ENCODE data around the gene PRKD1. TPM values are rescaled to one million over a fixed set of nuclear protein-coding genes. Genes with fewer than 3 reads are reported as not detected.
"Not testable (repeated sequence)": the region's sequence is repeated elsewhere in the genome, so short reads cannot be mapped to it uniquely, and the experiment has no call there.

Gene PRKD1
- total and polyA plus RNA-seq, 3 donors from 2014 or later = 29.9 to 82.9 (median 67.2) TPM

GRCh38 chr14:29734732-29735131 is 192.9 kb downstream of the PRKD1 start:
- H3K4me1 ChIP-seq = no peaks in the 10 kb centered on the region
- intact Hi-C loops (cut with DNase I; ENCODE audit: low total_unique reads) = no loop called here
- no peak overlapping the region for H3K4me3 ChIP-seq
- no peak overlapping the region for H3K27ac ChIP-seq
- no peaks in the 10 kb centered on the region for H3K9me3 ChIP-seq
- TF ChIP-seq POLR2A (IDR thresholded peaks at IDR 0.05) (no peak), CTCF (IDR thresholded peaks at IDR 0.05) (no peak)
- H3K27me3 ChIP-seq = no peaks in the 10 kb centered on the region
- 44 to 95% methylated on average over 1 of the region's 1 CpG for WGBS, 2 donors
- H3K36me3 ChIP-seq (ENCODE audit: low read depth, missing control alignments) = no peaks in the 10 kb centered on the region
- no peak for DNase-seq

DNA sequence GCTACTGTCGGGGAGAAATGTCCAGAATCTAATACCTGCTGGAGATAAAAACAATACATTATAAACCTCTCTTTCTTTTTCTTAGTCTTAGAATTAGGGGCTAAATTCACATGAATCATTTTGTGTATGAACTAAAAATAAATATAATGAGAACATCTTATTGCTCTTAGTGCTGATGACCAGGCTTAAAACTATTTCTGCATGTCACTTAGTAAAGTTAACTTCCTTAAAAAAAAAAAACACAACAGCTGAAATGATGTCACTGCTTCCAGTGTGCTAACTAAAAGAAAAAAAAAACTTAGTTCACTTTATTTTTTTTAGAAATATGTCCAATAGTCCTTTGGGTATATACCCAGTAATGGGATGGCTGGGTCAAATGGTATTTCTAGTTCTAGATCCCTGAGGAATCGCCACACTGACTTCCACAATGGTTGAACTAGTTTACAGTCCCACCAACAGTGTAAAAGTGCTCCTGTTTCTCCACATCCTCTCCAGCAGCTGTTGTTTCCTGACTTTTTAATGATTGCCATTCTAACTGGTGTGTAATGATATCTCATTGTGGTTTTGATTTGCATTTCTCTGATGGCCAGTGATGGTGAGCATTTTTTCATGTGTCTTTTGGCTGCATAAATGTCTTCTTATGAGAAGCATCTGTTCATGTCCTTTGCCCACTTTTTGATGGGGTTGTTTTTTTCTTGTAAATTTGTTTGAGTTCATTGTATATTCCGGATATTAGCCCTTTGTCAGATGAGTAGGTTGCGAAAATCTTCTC is 200.9 kb downstream of the PRKD1 start:
- H3K9me3 ChIP-seq; H3K4me1 ChIP-seq; H3K36me3 ChIP-seq (ENCODE audit: low read depth, missing control alignments); H3K27ac ChIP-seq; DNase-seq; H3K27me3 ChIP-seq; H3K4me3 ChIP-seq; intact Hi-C loops (cut with DNase I; ENCODE audit: low total_unique reads): not testable (repeated sequence)
- WGBS, 2 donors = 92 to 95% methylated on average over 4 of the region's 4 CpGs

- intact Hi-C loops (cut with DNase I; ENCODE audit: low total_unique reads) = no loop called here
- no peak overlapping the region for H3K27ac ChIP-seq
- no peaks in the 10 kb centered on the region for H3K36me3 ChIP-seq (ENCODE audit: low read depth, missing control alignments)
- no peaks in the 10 kb centered on the region for H3K9me3 ChIP-seq
- no peaks in the 10 kb centered on the region for H3K27me3 ChIP-seq
- no peak for DNase-seq
- H3K4me3 ChIP-seq = no peak overlapping the region
- H3K4me1 ChIP-seq = no peaks in the 10 kb centered on the region
- WGBS, 2 donors = 45 to 61% methylated on average over 3 of the region's 3 CpGs
- TF ChIP-seq CTCF (IDR thresholded peaks at IDR 0.05) = no peak
- no peak for TF ChIP-seq POLR2A (IDR thresholded peaks at IDR 0.05)
These were observed 202.7 kb downstream of the PRKD1 start for GRCh38 chr14:29724991-29725390.

DNA sequence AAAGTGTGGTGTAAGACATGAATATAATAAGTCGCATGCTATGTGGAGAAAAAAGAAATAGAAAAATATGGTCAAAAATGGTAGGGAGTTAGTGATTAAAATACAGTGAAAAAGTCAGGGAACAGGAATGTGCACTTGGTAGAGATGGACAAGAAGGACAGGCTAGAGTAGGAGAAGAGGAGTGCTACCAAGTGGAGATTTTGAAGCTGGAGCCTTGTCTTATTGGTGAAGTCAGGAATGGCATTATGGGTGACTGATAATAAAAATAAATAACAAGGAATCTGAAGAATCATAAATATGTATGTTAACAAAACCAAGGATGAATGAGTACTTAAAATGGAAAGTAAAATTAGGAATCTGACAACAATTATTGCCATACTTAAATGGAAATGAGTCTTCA is 204.8 kb downstream of the PRKD1 start:
- Histone ChIP-seq H3K36me3 (ENCODE audit: low read depth, missing control alignments) (no peaks in the 10 kb centered on the region), H3K27ac (no peak overlapping the region), H3K4me3 (no peak overlapping the region), H3K9me3 (no peaks in the 10 kb centered on the region), H3K4me1 (no peaks in the 10 kb centered on the region), H3K27me3 (no peaks in the 10 kb centered on the region)
- TF ChIP-seq CTCF (IDR thresholded peaks at IDR 0.05) (no peak), POLR2A (IDR thresholded peaks at IDR 0.05) (no peak)
- 92 to 96% methylated on average over 1 of the region's 1 CpG for WGBS, 2 donors
- intact Hi-C loops (cut with DNase I; ENCODE audit: low total_unique reads) = no loop called here
- no peak for DNase-seq

DNA sequence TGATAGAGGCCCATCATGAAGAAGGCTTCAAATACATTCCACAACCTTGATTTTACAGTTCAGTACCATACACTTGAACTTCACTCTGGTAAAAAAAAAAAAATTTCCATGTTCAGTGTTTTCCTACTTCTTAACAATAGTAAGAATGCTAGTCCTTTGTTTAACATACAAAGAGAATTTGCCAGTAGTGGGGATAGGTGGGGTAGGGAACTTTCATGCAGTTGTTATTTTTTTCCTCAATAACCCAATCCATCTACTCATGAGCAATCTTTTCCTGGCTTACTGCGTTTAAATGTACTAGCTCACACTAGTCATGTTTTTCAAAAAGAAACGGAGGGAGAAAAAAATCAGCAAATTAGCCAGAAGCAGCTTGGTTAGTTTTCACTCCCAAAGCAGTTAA is 206.1 kb downstream of the PRKD1 start:
- intact Hi-C loops (cut with DNase I; ENCODE audit: low total_unique reads) = no loop called here
- whole genome bisulfite sequencing, 2 donors = 55 to 58% methylated on average over 2 of the region's 2 CpGs

More for the DNA sequence above, 206.1 kb downstream of the PRKD1 start:
- Histone ChIP-seq H3K9me3 (no peaks in the 10 kb centered on the region), H3K27ac (no peak overlapping the region), H3K36me3 (ENCODE audit: low read depth, missing control alignments) (no peaks in the 10 kb centered on the region), H3K4me3 (no peak overlapping the region), H3K4me1 (peaks cover 3% of the 10 kb centered on the region), H3K27me3 (no peaks in the 10 kb centered on the region)
- no peak for TF ChIP-seq POLR2A (IDR thresholded peaks at IDR 0.05)
- no peak for TF ChIP-seq CTCF (IDR thresholded peaks at IDR 0.05)
- no peak for DNase-seq
